Loucy (cell line): ENCODE data around the gene CARD6.

Source experiments
- H2AFZ ChIP-seq: fragments of 200-600 bp; sonication (generic); 2 replicates; pipeline ENCODE4 v1.6.0; 2016; ENCODE audit warnings: antibody characterized with exemption, mild to moderate bottlenecking, low read length, moderate library complexity
- H3F3A ChIP-seq: fragments of 200-600 bp; 2 replicates; pipeline ENCODE4 v1.6.0; 2016; ENCODE audit warnings: antibody characterized with exemption, low read depth, mild to moderate bottlenecking
- H3K27me3 ChIP-seq: fragments of 200-600 bp; sonication (generic); 2 replicates; pipeline ENCODE4 v1.6.1; 2014; ENCODE audit warnings: low read length, mild to moderate bottlenecking; ENCODE audit not compliant: insufficient read depth, poor library complexity, severe bottlenecking
- H3K36me3 ChIP-seq: fragments of 200-600 bp; sonication (generic); 2 replicates; pipeline ENCODE4 v1.6.1; 2016; ENCODE audit warnings: low read length; ENCODE audit not compliant: insufficient read depth
- H3K4me1 ChIP-seq: fragments of 200-600 bp; sonication (generic); 2 replicates; pipeline ENCODE4 v1.5.1; 2014; ENCODE audit warnings: low read length, mild to moderate bottlenecking; ENCODE audit not compliant: insufficient read depth, poor library complexity, severe bottlenecking
- H3K4me2 ChIP-seq: fragments of 200-600 bp; sonication (generic); 2 replicates; pipeline ENCODE4 v1.6.0; 2014; ENCODE audit warnings: antibody characterized with exemption, low read length, low read depth, mild to moderate bottlenecking; ENCODE audit not compliant: poor library complexity, severe bottlenecking
- H3K4me3 ChIP-seq: fragments of 200-600 bp; sonication (generic); 2 replicates; pipeline ENCODE4 v1.5.1; 2014; ENCODE audit warnings: low read length, mild to moderate bottlenecking, mixed read lengths; ENCODE audit not compliant: poor library complexity, severe bottlenecking
- H3K79me2 ChIP-seq: fragments of 200-600 bp; sonication (generic); 2 replicates; pipeline ENCODE4 v1.6.1; 2014; ENCODE audit warnings: low read length; ENCODE audit not compliant: insufficient read depth
- H3K9ac ChIP-seq: fragments of 200-600 bp; sonication (generic); 2 replicates; pipeline ENCODE4 v1.6.0; 2014; ENCODE audit warnings: mild to moderate bottlenecking, low read depth, low read length, moderate library complexity; ENCODE audit not compliant: poor library complexity, severe bottlenecking
- H3K9me2 ChIP-seq: fragments of 200-600 bp; sonication (generic); replicated peaks from 2 replicates; pipeline ENCODE4 v1.6.1; 2016; ENCODE audit warnings: low read depth, low read length, mixed read lengths
- H3K9me3 ChIP-seq: fragments of 200-600 bp; sonication (generic); 2 replicates; pipeline ENCODE4 v1.6.1; 2014; ENCODE audit warnings: mild to moderate bottlenecking, antibody characterized with exemption, low read length, low read depth; ENCODE audit not compliant: insufficient read depth
- H4K20me1 ChIP-seq: fragments of 200-600 bp; sonication (generic); 2 replicates; pipeline ENCODE4 v1.6.0; 2014; ENCODE audit warnings: antibody characterized with exemption, low read length, mild to moderate bottlenecking; ENCODE audit not compliant: insufficient read depth, poor library complexity, severe bottlenecking
- CTCF ChIP-seq: fragments of 200-600 bp; sonication (generic); conservative IDR thresholded peaks from 2 replicates; pipeline ENCODE4 v1.5.1; 2014; ENCODE audit warnings: mild to moderate bottlenecking, antibody characterized with exemption, low read length
- EZH2phosphoT487 ChIP-seq: fragments of 200-600 bp; IDR thresholded peaks from 2 replicates; pipeline ENCODE4 v1.6.1; 2018; ENCODE audit warnings: antibody characterized with exemption, mild to moderate bottlenecking, moderate library complexity, borderline replicate concordance

Gene CARD6

GRCh38 chr5:40826489-40827187, 14.5 kb upstream of the CARD6 start:
- no peaks in the 10 kb centered on the region for H3K9me3 ChIP-seq
- no peak overlapping the region for H2AFZ ChIP-seq
- no peak overlapping the region for H3K9ac ChIP-seq
- H3K9me2 ChIP-seq = no peaks in the 10 kb centered on the region
- H3K36me3 ChIP-seq = peaks cover 52% of the 10 kb centered on the region
- TF ChIP-seq EZH2phosphoT487 (no peak), CTCF (no peak)
- H3K4me2 ChIP-seq = peak overlapping the region; percentile 2
- H3F3A ChIP-seq = peaks cover 4% of the 10 kb centered on the region; the same call in 1 of the 2 replicates
- H3K27me3 ChIP-seq = no peaks in the 10 kb centered on the region
- H3K4me1 ChIP-seq = peaks cover 12% of the 10 kb centered on the region
- peaks cover 43% of the 10 kb centered on the region for H4K20me1 ChIP-seq
- peaks cover 32% of the 10 kb centered on the region for H3K79me2 ChIP-seq
- no peak overlapping the region for H3K4me3 ChIP-seq

GRCh38 chr5:40827188-40827977, 13.8 kb upstream of the CARD6 start:
- Histone ChIP-seq H3K9ac (no peak overlapping the region), H3K27me3 (no peaks in the 10 kb centered on the region), H2AFZ (no peak overlapping the region), H3K79me2 (peaks cover 39% of the 10 kb centered on the region), H3K4me3 (no peak overlapping the region), H3K4me1 (peaks cover 19% of the 10 kb centered on the region), H3K9me2 (no peaks in the 10 kb centered on the region), H3F3A (peaks cover 4% of the 10 kb centered on the region; the same call in 1 of the 2 replicates), H3K4me2 (peak overlapping the region; percentile 2), H3K9me3 (no peaks in the 10 kb centered on the region), H4K20me1 (peaks cover 51% of the 10 kb centered on the region), H3K36me3 (peaks cover 60% of the 10 kb centered on the region)
- TF ChIP-seq CTCF (no peak), EZH2phosphoT487 (no peak)

GRCh38 chr5:40828021-40828631, 13.0 kb upstream of the CARD6 start:
- Histone ChIP-seq H3K79me2 (peaks cover 47% of the 10 kb centered on the region), H3K9me3 (no peaks in the 10 kb centered on the region), H3K9me2 (no peaks in the 10 kb centered on the region), H2AFZ (no peak overlapping the region), H3K36me3 (peaks cover 67% of the 10 kb centered on the region), H3K4me1 (peaks cover 27% of the 10 kb centered on the region), H3K4me2 (peak overlapping the region; percentile 39), H3K4me3 (no peak overlapping the region), H3F3A (peaks cover 4% of the 10 kb centered on the region; the same call in 1 of the 2 replicates), H4K20me1 (peaks cover 58% of the 10 kb centered on the region), H3K9ac (no peak overlapping the region), H3K27me3 (no peaks in the 10 kb centered on the region)
- TF ChIP-seq EZH2phosphoT487 (no peak), CTCF (no peak)
